NOMO-1 treated with dmso at 0.1 percent for 144 hours (cell line): Measurements from ENCODE around the gene TMEM69.
"Not testable (repeated sequence)": the region's sequence is repeated elsewhere in the genome, so short reads cannot be mapped to it uniquely, and the experiment has no call there.

ENCODE experiments used
- DNase-seq: peaks from one replicate; lab custom pipeline; 2025; ENCODE audit not compliant: unreplicated experiment; lab: John Stamatoyannopoulos, UW

TMEM69 gene

GRCh38 chr1:45730780-45731319, 42.9 kb downstream of the TMEM69 start:
- DNase-seq: no peak

- no peak for DNase-seq
Observed at GRCh38 chr1:45739137-45739536, 51.2 kb downstream of the TMEM69 start.

- not testable (repeated sequence) for DNase-seq
Observed at GRCh38 chr1:45739641-45740156, 51.7 kb downstream of the TMEM69 start.
